Sciatic nerve (tissue), 2 donors: ENCODE data around the gene TAL2. TPM values are rescaled to one million over a fixed set of nuclear protein-coding genes. Genes with fewer than 3 reads are reported as not detected.
"Not testable (repeated sequence)": the region's sequence is repeated elsewhere in the genome, so short reads cannot be mapped to it uniquely, and the experiment has no call there.

Experiments used
- ATAC-seq: fragments of 200-7000 bp; cut with Tn5 transposase; one replicate; pipeline ENCODE4 v1.9.1; 2020; ENCODE audit warnings: mild to moderate bottlenecking, moderate library complexity
- DNase-seq: peaks from one replicate; pipeline ENCODE4 v3.0.0-alpha.2; 2020; ENCODE audit warnings: low spot score
- intact Hi-C: fragments of 100-400 bp; cut with DNase I; formaldehyde crosslinking; loops from one replicate; pipeline ENCODE4 v1.14.2; 2022
- total RNA-seq: library from RNA; stranded (reverse); fragmentation: NEBNext Ultra II Directional; extraction: Animal tissue kit (Norgen Biotek cat#: 25700); gene quantifications from one replicate; pipeline ENCODE4 v1.2.1, GENCODE V29; 2021
- donor health status: DM: no; HTN: no; CAD: no.
- donor health status: DM: no; HTN: no; CAD: no.

TAL2 gene
- total RNA-seq, 1 donor from 2014 or later: not detected

GRCh38 chr9:105698348-105698870, 36.2 kb downstream of the TAL2 start:
- ATAC-seq: no peak
- intact Hi-C loops: no loop called here
- DNase-seq: no peak

GRCh38 chr9:105700668-105701067, 38.4 kb downstream of the TAL2 start:
- intact Hi-C loops: no loop called here
- DNase-seq: no peak
- ATAC-seq: no peak

- intact Hi-C loops: no loop called here
These were observed 38.9 kb downstream of the TAL2 start for GRCh38 chr9:105701145-105701544.

GRCh38 chr9:105702207-105702606, 40.0 kb downstream of the TAL2 start:
- no peak for DNase-seq
- intact Hi-C loops: no loop called here
- no peak for ATAC-seq

More at GRCh38 chr9:105701145-105701544, 38.9 kb downstream of the TAL2 start:
- ATAC-seq (no peak), DNase-seq (no peak)

- DNase-seq, intact Hi-C loops, ATAC-seq: not testable (repeated sequence)
These were observed 41.4 kb downstream of the TAL2 start for GRCh38 chr9:105703638-105704037.

GRCh38 chr9:105706156-105706555, 43.9 kb downstream of the TAL2 start:
- ATAC-seq: no peak
- DNase-seq: no peak
- intact Hi-C loops: no loop called here

- intact Hi-C loops: no loop called here
- ATAC-seq (no peak), DNase-seq (no peak)
These were observed 46.1 kb downstream of the TAL2 start for GRCh38 chr9:105708405-105708804.

GRCh38 chr9:105710638-105711037, 48.4 kb downstream of the TAL2 start:
- no peak for DNase-seq
- intact Hi-C loops: no loop called here
- no peak for ATAC-seq

- DNase-seq (no peak), ATAC-seq (no peak)
- intact Hi-C loops: no loop called here
These were observed 49.6 kb downstream of the TAL2 start for GRCh38 chr9:105711867-105712266.

GRCh38 chr9:105712297-105712696, 50.0 kb downstream of the TAL2 start:
- intact Hi-C loops: no loop called here
- ATAC-seq: no peak
- no peak for DNase-seq

Other genes with a start within 250 kb of the TAL2 start
- 14.0 TPM for gene FSD1L, start 214.4 kb upstream of the TAL2 start, total RNA-seq
- gene FKTN, start 104.3 kb upstream of the TAL2 start, total RNA-seq: 22.1 TPM
- gene TMEM38B, start 32.1 kb downstream of the TAL2 start, total RNA-seq: 9.5 TPM